Panc1 (cell line): ENCODE measurements around the gene P2RX4.
"Not testable (repeated sequence)": the region's sequence is repeated elsewhere in the genome, so short reads cannot be mapped to it uniquely, and the experiment has no call there.

Source experiments
- CTCF ChIP-seq: fragments of 450-650 bp; IDR thresholded peaks from 2 replicates; pipeline ENCODE4 v1.5.1; 2017; ENCODE audit warnings: mild to moderate bottlenecking
- POLR2AphosphoS5 ChIP-seq: IDR thresholded peaks from 2 replicates; pipeline ENCODE4 v1.6.1; 2012; ENCODE audit warnings: mild to moderate bottlenecking, low read depth, low read length, moderate library complexity
- SIN3A ChIP-seq: IDR thresholded peaks from 2 replicates; pipeline ENCODE4 v1.6.1; 2012; ENCODE audit warnings: low read depth, mild to moderate bottlenecking, low read length, moderate library complexity, borderline replicate concordance; ENCODE audit not compliant: insufficient read depth
- TCF7L2 ChIP-seq: IDR thresholded peaks from 2 replicates; pipeline ENCODE4 v1.6.1; 2011; ENCODE audit warnings: mild to moderate bottlenecking, low read depth, low read length, inconsistent platforms
- TF ChIP-seq, protein P1 (sequence below), 2 experiments: IDR thresholded peaks; 2 replicates each; pipeline ENCODE4 v1.6.1; 2011 to 2012; ENCODE audit warnings: low read depth in 2 of 2, control low read depth in 1 of 2, low read length in 1 of 2, mild to moderate bottlenecking in 1 of 2, moderate library complexity in 1 of 2; ENCODE audit not compliant: insufficient read depth in 1 of 2

GRCh38 chr12:121281116-121281515, 71.2 kb downstream of the P2RX4 start:
- not testable (repeated sequence) for TF ChIP-seq CTCF, POLR2AphosphoS5, SIN3A, TCF7L2
- TF ChIP-seq, protein P1, sequence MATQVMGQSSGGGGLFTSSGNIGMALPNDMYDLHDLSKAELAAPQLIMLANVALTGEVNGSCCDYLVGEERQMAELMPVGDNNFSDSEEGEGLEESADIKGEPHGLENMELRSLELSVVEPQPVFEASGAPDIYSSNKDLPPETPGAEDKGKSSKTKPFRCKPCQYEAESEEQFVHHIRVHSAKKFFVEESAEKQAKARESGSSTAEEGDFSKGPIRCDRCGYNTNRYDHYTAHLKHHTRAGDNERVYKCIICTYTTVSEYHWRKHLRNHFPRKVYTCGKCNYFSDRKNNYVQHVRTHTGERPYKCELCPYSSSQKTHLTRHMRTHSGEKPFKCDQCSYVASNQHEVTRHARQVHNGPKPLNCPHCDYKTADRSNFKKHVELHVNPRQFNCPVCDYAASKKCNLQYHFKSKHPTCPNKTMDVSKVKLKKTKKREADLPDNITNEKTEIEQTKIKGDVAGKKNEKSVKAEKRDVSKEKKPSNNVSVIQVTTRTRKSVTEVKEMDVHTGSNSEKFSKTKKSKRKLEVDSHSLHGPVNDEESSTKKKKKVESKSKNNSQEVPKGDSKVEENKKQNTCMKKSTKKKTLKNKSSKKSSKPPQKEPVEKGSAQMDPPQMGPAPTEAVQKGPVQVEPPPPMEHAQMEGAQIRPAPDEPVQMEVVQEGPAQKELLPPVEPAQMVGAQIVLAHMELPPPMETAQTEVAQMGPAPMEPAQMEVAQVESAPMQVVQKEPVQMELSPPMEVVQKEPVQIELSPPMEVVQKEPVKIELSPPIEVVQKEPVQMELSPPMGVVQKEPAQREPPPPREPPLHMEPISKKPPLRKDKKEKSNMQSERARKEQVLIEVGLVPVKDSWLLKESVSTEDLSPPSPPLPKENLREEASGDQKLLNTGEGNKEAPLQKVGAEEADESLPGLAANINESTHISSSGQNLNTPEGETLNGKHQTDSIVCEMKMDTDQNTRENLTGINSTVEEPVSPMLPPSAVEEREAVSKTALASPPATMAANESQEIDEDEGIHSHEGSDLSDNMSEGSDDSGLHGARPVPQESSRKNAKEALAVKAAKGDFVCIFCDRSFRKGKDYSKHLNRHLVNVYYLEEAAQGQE (IDR thresholded peaks at IDR 0.05; ENCODE audit: insufficient read depth in 1 of 2, low read depth in 2 of 2, low read length in 1 of 2), result not testable (repeated sequence)
